K562 (cell line): ENCODE data around the gene XKRX. TPM values are rescaled to one million over a fixed set of nuclear protein-coding genes. Genes with fewer than 3 reads are reported as not detected.

Experiments used
- ATAC-seq: fragments of 200-7000 bp; cut with Tn5 transposase; 3 replicates; pipeline ENCODE4 v1.9.1; 2020; ENCODE audit warnings: moderate library complexity
- BruUV-seq: library from RNA; stranded (reverse); fragments of 400-500 nt; replicated peaks from 2 replicates; lab custom pipeline; 2021; lab: Mats Ljungman, UMichigan
- CTCF ChIA-PET: fragments of 300-600 bp; formaldehyde crosslinking; extraction: SDS; loops from one replicate; lab custom pipeline; 2021; ENCODE audit warnings: low intra/inter-chr PET ratio; lab: Yijun Ruan, JAX
- POLR2A ChIA-PET: fragments of 300-600, 350-650 bp; sonication (Branson Sonifier 250); formaldehyde crosslinking; extraction: SDS; loops from one replicate; lab custom pipeline; 2021; ENCODE audit warnings: antibody characterized with exemption, inconsistent platforms; lab: Yijun Ruan, JAX
- DNase-seq, 4 experiments: peaks; one replicate each; pipeline versions ENCODE4 v3.0.0 to v3.0.0-alpha.2; 2011 to 2018; ENCODE audit warnings: low spot score in 3 of 4, mixed read lengths in 3 of 4; ENCODE audit errors: extremely low read depth in 1 of 4
- FAIRE-seq: peaks from 2 replicates; lab custom pipeline; 2011; peaks lifted over from hg19 to GRCh38; lab: Jason Lieb, UNC
- H2AFZ ChIP-seq: 2 replicates; pipeline ENCODE4 v1.6.0; 2011; ENCODE audit warnings: low read depth, low read length, control low read depth, inconsistent platforms
- H3K27ac ChIP-seq: fragments of 200-600 bp; 3 replicates; pipeline ENCODE4 v1.8.0; 2011; ENCODE audit warnings: low read depth, mild to moderate bottlenecking, control low read depth, inconsistent platforms, low read length, moderate library complexity, mixed read lengths; ENCODE audit errors: extremely low read depth
- H3K27me3 ChIP-seq, 2 experiments: fragments of 300-600 bp in 1 of 2; 2 replicates in 1 of 2; 3 replicates in 1 of 2; pipeline versions ENCODE4 v1.6.0 to v1.8.0; 2011; ENCODE audit warnings: inconsistent platforms in 2 of 2, low read length in 2 of 2, mild to moderate bottlenecking in 1 of 2, mixed read lengths in 1 of 2, moderate library complexity in 1 of 2; ENCODE audit not compliant: control insufficient read depth in 2 of 2, insufficient read depth in 2 of 2
- H3K36me3 ChIP-seq: fragments of 300-600 bp; 3 replicates; pipeline ENCODE4 v1.8.0; 2011; ENCODE audit warnings: mild to moderate bottlenecking, low read length, inconsistent platforms; ENCODE audit not compliant: control insufficient read depth, insufficient read depth
- H3K4me1 ChIP-seq, 2 experiments: fragments of 200-600 bp in 1 of 2; replicated peaks in 1 of 2; 2 replicates in 1 of 2; 3 replicates in 1 of 2; pipeline versions ENCODE4 v1.5.1 to v1.8.0; 2011; ENCODE audit warnings: inconsistent platforms in 2 of 2, low read length in 2 of 2, mild to moderate bottlenecking in 1 of 2, mixed read lengths in 1 of 2, moderate library complexity in 1 of 2; ENCODE audit not compliant: control insufficient read depth in 2 of 2, insufficient read depth in 2 of 2
- H3K4me2 ChIP-seq: 2 replicates; pipeline ENCODE4 v1.6.1; 2011; ENCODE audit warnings: low read length, control low read depth, inconsistent platforms, mixed read lengths; ENCODE audit not compliant: insufficient read depth
- H3K4me3 ChIP-seq: fragments of 200-600 bp; sonication (generic), shearing (Covaris generic); 2 replicates; pipeline ENCODE4 v1.5.1; 2016; ENCODE audit warnings: control low read depth, inconsistent platforms
- H3K79me2 ChIP-seq: fragments of 200-600 bp; 3 replicates; pipeline ENCODE4 v1.8.0; 2011; ENCODE audit warnings: low read length, inconsistent platforms; ENCODE audit not compliant: control insufficient read depth, insufficient read depth
- H3K9ac ChIP-seq, 2 experiments: 2 replicates each; pipeline versions ENCODE4 v1.6.0 to v1.6.1; 2011; ENCODE audit warnings: low read depth in 2 of 2, low read length in 2 of 2, control low read depth in 1 of 2, inconsistent platforms in 1 of 2, mild to moderate bottlenecking in 1 of 2, mixed read lengths in 1 of 2; ENCODE audit not compliant: insufficient read depth in 1 of 2
- H3K9me1 ChIP-seq: one replicate; pipeline ENCODE4 v1.6.0; 2011; ENCODE audit warnings: inconsistent platforms, mild to moderate bottlenecking, low read length, moderate library complexity; ENCODE audit not compliant: control insufficient read depth, insufficient read depth
- H3K9me3 ChIP-seq: replicated peaks from 2 replicates; pipeline ENCODE4 v1.5.1; 2011; ENCODE audit warnings: low read depth, low read length, inconsistent platforms; ENCODE audit not compliant: control insufficient read depth, insufficient read depth
- H4K20me1 ChIP-seq: replicated peaks from 2 replicates; pipeline ENCODE4 v1.6.1; 2011; ENCODE audit warnings: low read length, inconsistent platforms, mixed read lengths; ENCODE audit not compliant: control insufficient read depth, insufficient read depth
- DACH1 ChIP-seq: fragments of 450-650 bp; IDR thresholded peaks from 2 replicates; pipeline ENCODE4 v1.6.1; 2018; ENCODE audit not compliant: partially characterized antibody
- GATAD2A ChIP-seq: fragments of 450-650 bp; IDR thresholded peaks from 2 replicates; pipeline ENCODE4 v1.6.1; 2017
- NR2C2 ChIP-seq, 2 experiments: fragments of 200-800 bp in 1 of 2; sonication (Bioruptor generic) in 1 of 2; sonication (generic) in 1 of 2; formaldehyde crosslinking in 1 of 2; IDR thresholded peaks; 2 replicates each; pipeline versions ENCODE4 v1.6.1 to v1.8.0; 2016 to 2022; ENCODE audit warnings: mild to moderate bottlenecking in 1 of 2, missing compliant biosample characterization in 1 of 2, missing genetic modification characterization in 1 of 2, missing genetic modification reagents in 1 of 2
- PYGO2 ChIP-seq: fragments of 450-650 bp; IDR thresholded peaks from 2 replicates; pipeline ENCODE4 v1.6.1; 2016; ENCODE audit warnings: mild to moderate bottlenecking, missing genetic modification characterization, moderate library complexity, missing compliant biosample characterization
- RBM15 ChIP-seq: fragments of 200-400 bp; formaldehyde crosslinking; IDR thresholded peaks from 2 replicates; pipeline ENCODE4 v1.6.1; 2018; ENCODE audit warnings: mild to moderate bottlenecking, low read length, moderate library complexity; ENCODE audit not compliant: insufficient read depth
- SMARCA5 ChIP-seq: fragments of 450-650 bp; IDR thresholded peaks from 2 replicates; pipeline ENCODE4 v1.6.1; 2016
- SNRNP70 ChIP-seq: fragments of 200-400 bp; formaldehyde crosslinking; optimal IDR thresholded peaks from 2 replicates; pipeline ENCODE3; 2017; ENCODE audit warnings: low read depth, low read length
- U2AF2 ChIP-seq: fragments of 200-400 bp; formaldehyde crosslinking; optimal IDR thresholded peaks from 2 replicates; pipeline ENCODE3; 2017; ENCODE audit warnings: low read depth, mild to moderate bottlenecking, low read length
- ZBTB1 ChIP-seq: sonication (generic); formaldehyde crosslinking; IDR thresholded peaks from 2 replicates; pipeline ENCODE4 v1.8.1; 2023; ENCODE audit warnings: missing genetic modification reagents, low read depth, mild to moderate bottlenecking, borderline replicate concordance
- ZHX1 ChIP-seq: fragments of 150-350 bp; conservative IDR thresholded peaks from 2 replicates; pipeline ENCODE4 v1.6.1; 2014; ENCODE audit warnings: low read length
- ZNF324 ChIP-seq: fragments of 250-450 bp; sonication (Bioruptor Pico); IDR thresholded peaks from 2 replicates; pipeline ENCODE4 v1.4.0; 2020; ENCODE audit warnings: mild to moderate bottlenecking
- ZNF609 ChIP-seq: sonication (generic); formaldehyde crosslinking; IDR thresholded peaks from 2 replicates; pipeline ENCODE4 v1.8.1; 2023; ENCODE audit warnings: missing genetic modification reagents, mild to moderate bottlenecking, borderline replicate concordance
- whole genome bisulfite sequencing: fragments of 100-300 bp; shearing (Covaris generic); methylation state at CpG from one replicate; pipeline ENCODE4 v1.1.6; 2016; ENCODE audit warnings: low coverage, mixed read lengths; ENCODE audit not compliant: insufficient coverage; ENCODE audit errors: missing lambda C conversion rate; 5-methylcytosine and 5-hydroxymethylcytosine counted together
- in situ Hi-C: fragments of 300-500 bp; cut with MboI; formaldehyde crosslinking; loops from 4 replicates; pipeline ENCODE4 v1.15.0; 2018; ENCODE audit warnings: inconsistent platforms, mixed read lengths
- intact Hi-C: fragments of 100-400 bp; cut with micrococcal nuclease; formaldehyde crosslinking; loops from 2 replicates; pipeline ENCODE4 v1.14.2; 2022
- polyA plus RNA-seq, 8 experiments: library from polyadenylated mRNA; depleted of rRNA in 4 of 8; stranded (reverse) in 5 of 8; unstranded in 3 of 8; fragments of >200 nt; fragmentation: Nextera tagmentation in 2 of 8; fragmentation: Illumina TruSeq in 1 of 8; extraction: Ambion mirVana in 2 of 8; extraction: Trizol in 1 of 8; gene quantifications; 2 replicates each; pipeline versions ENCODE4 v1.2.1 to v1.2.3, GENCODE V29; 2011 to 2014; ENCODE audit warnings: inconsistent platforms in 1 of 8, missing spikeins in 1 of 8
- total RNA-seq, 7 experiments: library from RNA; depleted of rRNA in 6 of 7; stranded (reverse); fragments of >200 nt in 6 of 7; fragmentation: Illumina TruSeq in 2 of 7; extraction: Trizol in 2 of 7; gene quantifications; 2 replicates each; pipeline versions ENCODE4 v1.2.1 to v1.2.3, GENCODE V29; 2011 to 2021; ENCODE audit warnings: low replicate concordance in 1 of 7

The XKRX gene
- total and polyA plus RNA-seq, 9 of the 15 experiments (the other 6 are each of a cell fraction or from before 2014, with no cell fraction given): 0.03 TPM; not detected in 8

GRCh38 chrX:100962811-100963210, 34.1 kb upstream of the XKRX start:
- ChIA-PET POLR2A (interaction anchor here (0.7 kb wide), 1 partner anchor 20 kb away, joined by 3 read pairs; no protein-coding TSS in a partner anchor), CTCF (no interaction called here)
- no TSS peak for BruUV-seq
- Histone ChIP-seq H3K4me2 (no peak overlapping the region), H3K9me3 (no peaks in the 10 kb centered on the region), H3K27ac (no peak overlapping the region), H2AFZ (no peak overlapping the region), H3K4me3 (no peak overlapping the region), H3K9ac (no peak overlapping the region), H3K9me1 (no peaks in the 10 kb centered on the region), H3K79me2 (no peaks in the 10 kb centered on the region), H4K20me1 (no peaks in the 10 kb centered on the region), H3K36me3 (no peaks in the 10 kb centered on the region), H3K27me3 (no peaks in the 10 kb centered on the region), H3K4me1 (no peaks in the 10 kb centered on the region; a peak in 1 of 5 replicates)
- 9% methylated on average over 3 of the region's 3 CpGs for WGBS
- intact Hi-C loops (no loop called here), in situ Hi-C loops (no loop called here)
- FAIRE-seq (no peak), DNase-seq (no peak), ATAC-seq (no peak)
- TF ChIP-seq SNRNP70: no peak
- TF ChIP-seq U2AF2: no peak
- TF ChIP-seq GATAD2A: no peak
- TF ChIP-seq NR2C2 (CRISPR knock-in tag; IDR thresholded peaks at IDR 0.05): no peak
- no peak for TF ChIP-seq NR2C2 (tag; IDR thresholded peaks at IDR 0.05)
- TF ChIP-seq ZNF609: no peak
- TF ChIP-seq RBM15: no peak
- TF ChIP-seq PYGO2 (tag): no peak
- TF ChIP-seq ZNF324 (CRISPR knock-in tag): no peak
- TF ChIP-seq SMARCA5: no peak
- no peak for TF ChIP-seq ZHX1
- TF ChIP-seq DACH1: no peak
- no peak for TF ChIP-seq ZBTB1 (CRISPR knock-in tag)
